A549 (cell line): ENCODE results near the gene MYOD1. TPM values are rescaled to one million over a fixed set of nuclear protein-coding genes. Genes with fewer than 3 reads are reported as not detected.
A peak's percentile ranks its signal among the peaks of the same experiment; 100 is the strongest.

ENCODE experiments used
- ATAC-seq, 2 experiments: fragments of 200-7000 bp in 1 of 2; fragments of >200 bp in 1 of 2; cut with Nextera tagmentation in 1 of 2; cut with Tn5 transposase in 1 of 2; 3 replicates each; pipeline versions ENCODE4 v1.8.0 to v1.9.1; 2018 to 2020; ENCODE audit warnings: mild to moderate bottlenecking in 1 of 2, moderate library complexity in 1 of 2
- CTCF ChIA-PET: fragments of 300-600 bp; sonication (Branson Sonifier 250); formaldehyde crosslinking; extraction: SDS; loops from one replicate; lab custom pipeline; 2021; ENCODE audit warnings: antibody characterized with exemption, inconsistent platforms; lab: Yijun Ruan, JAX
- POLR2A ChIA-PET: fragments of 350-600 bp; formaldehyde crosslinking; extraction: SDS; loops from one replicate; lab custom pipeline; 2021; ENCODE audit warnings: antibody characterized with exemption, inconsistent platforms; lab: Yijun Ruan, JAX
- DNase-seq, 2 experiments: peaks; one replicate each; pipeline versions ENCODE4 v3.0.0 to v3.0.0-alpha.2; 2011 to 2016; ENCODE audit warnings: low read depth in 1 of 2, low spot score in 1 of 2
- FAIRE-seq: peaks from 2 replicates; lab custom pipeline; 2011; peaks lifted over from hg19 to GRCh38; lab: Jason Lieb, UNC
- H3K27ac ChIP-seq, 2 experiments: fragments of >200 bp; sonication (Bioruptor Twin); formaldehyde crosslinking; 3 replicates each; pipeline ENCODE4 v1.5.1; 2016 to 2017
- H3K4me1 ChIP-seq: fragments of >200 bp; sonication (Bioruptor Twin); formaldehyde crosslinking; 3 replicates; pipeline ENCODE4 v1.6.1; 2016
- H3K4me2 ChIP-seq: fragments of >200 bp; sonication (Bioruptor Twin); formaldehyde crosslinking; 3 replicates; pipeline ENCODE4 v1.6.1; 2016
- H3K4me3 ChIP-seq: fragments of >200 bp; sonication (Bioruptor Twin); formaldehyde crosslinking; 3 replicates; pipeline ENCODE4 v1.5.1; 2016
- H3K9me3 ChIP-seq: fragments of >200 bp; sonication (Bioruptor Twin); formaldehyde crosslinking; 3 replicates; pipeline ENCODE4 v1.6.1; 2016
- ATOH8 ChIP-seq: fragments of 250-450 bp; sonication (Bioruptor Pico); IDR thresholded peaks from 2 replicates; pipeline ENCODE4 v1.5.0; 2020; ENCODE audit warnings: low read depth, mild to moderate bottlenecking, moderate library complexity
- BCL3 ChIP-seq: fragments of >200 bp; sonication (Bioruptor Twin); formaldehyde crosslinking; IDR thresholded peaks from 3 replicates; pipeline ENCODE4 v1.6.1; 2016
- CBX8 ChIP-seq: fragments of 200-600 bp; sonication (generic); IDR thresholded peaks from 2 replicates; pipeline ENCODE4 v1.6.1; 2016
- EHF ChIP-seq: fragments of 250-450 bp; sonication (Bioruptor Pico); IDR thresholded peaks from 2 replicates; pipeline ENCODE4 v1.5.0; 2020; ENCODE audit warnings: mild to moderate bottlenecking
- EP300 ChIP-seq, 2 experiments: fragments of >200 bp; sonication (Bioruptor Twin); formaldehyde crosslinking; IDR thresholded peaks; 2 replicates in 1 of 2; 3 replicates in 1 of 2; pipeline ENCODE4 v1.6.1; 2016 to 2017
- ESRRA ChIP-seq: fragments of 150-350 bp; IDR thresholded peaks from 2 replicates; pipeline ENCODE4 v1.6.1; 2014; ENCODE audit warnings: mild to moderate bottlenecking, low read length, borderline replicate concordance
- FOSL2 ChIP-seq, 2 experiments: fragments of 450-650 bp in 1 of 2; fragments of >200 bp in 1 of 2; sonication (Bioruptor Twin) in 1 of 2; formaldehyde crosslinking; IDR thresholded peaks; 2 replicates each; pipeline versions ENCODE4 v1.5.0 to v1.6.1; 2016 to 2020; ENCODE audit warnings: mild to moderate bottlenecking in 1 of 2, moderate library complexity in 1 of 2
- FOXS1 ChIP-seq: fragments of 250-450 bp; sonication (Bioruptor Pico); IDR thresholded peaks from 2 replicates; pipeline ENCODE4 v1.5.0; 2020; ENCODE audit warnings: mild to moderate bottlenecking, moderate library complexity
- HEYL ChIP-seq: fragments of 250-450 bp; sonication (Bioruptor Pico); IDR thresholded peaks from 2 replicates; pipeline ENCODE4 v1.8.0; 2021; ENCODE audit warnings: mild to moderate bottlenecking, moderate library complexity
- HMGXB4 ChIP-seq: fragments of 250-450 bp; sonication (Bioruptor Pico); IDR thresholded peaks from 2 replicates; pipeline ENCODE4 v1.5.0; 2021; ENCODE audit warnings: mild to moderate bottlenecking, moderate library complexity, borderline replicate concordance
- HOXB13 ChIP-seq: fragments of 250-450 bp; sonication (Bioruptor Pico); IDR thresholded peaks from 2 replicates; pipeline ENCODE4 v1.5.0; 2020; ENCODE audit warnings: low read depth, mild to moderate bottlenecking, moderate library complexity
- KDM5A ChIP-seq: fragments of 200-600 bp; sonication (generic); IDR thresholded peaks from 2 replicates; pipeline ENCODE4 v1.6.1; 2016; ENCODE audit warnings: antibody characterized with exemption, mild to moderate bottlenecking
- MAFK ChIP-seq: fragments of 450-650 bp; IDR thresholded peaks from 2 replicates; pipeline ENCODE4 v1.6.1; 2014; ENCODE audit not compliant: partially characterized antibody
- MYC ChIP-seq: IDR thresholded peaks from 2 replicates; pipeline ENCODE4 v1.6.1; 2012; ENCODE audit warnings: mild to moderate bottlenecking, inconsistent platforms, low read length, improper control_type of control experiment, borderline replicate concordance
- RAD21 ChIP-seq, 2 experiments: fragments of >200 bp in 1 of 2; sonication (Bioruptor Twin) in 1 of 2; formaldehyde crosslinking in 1 of 2; IDR thresholded peaks in 1 of 2; conservative IDR thresholded peaks in 1 of 2; 2 replicates in 1 of 2; 3 replicates in 1 of 2; pipeline ENCODE4 v1.6.1; 2012 to 2018; ENCODE audit warnings: inconsistent platforms in 1 of 2
- RFX5 ChIP-seq: fragments of 450-650 bp; IDR thresholded peaks from 2 replicates; pipeline ENCODE4 v1.7.1; 2014; ENCODE audit warnings: antibody characterized with exemption, mild to moderate bottlenecking, moderate library complexity
- TFCP2L1 ChIP-seq: fragments of 250-450 bp; sonication (Bioruptor Pico); IDR thresholded peaks from 2 replicates; pipeline ENCODE4 v1.5.0; 2021; ENCODE audit warnings: mild to moderate bottlenecking
- ZFP36 ChIP-seq: fragments of 450-650 bp; IDR thresholded peaks from 2 replicates; pipeline ENCODE4 v1.6.1; 2014; ENCODE audit warnings: borderline replicate concordance; ENCODE audit not compliant: partially characterized antibody
- ZNF302 ChIP-seq: fragments of 250-450 bp; sonication (Bioruptor Pico); IDR thresholded peaks from 2 replicates; pipeline ENCODE4 v1.9.0; 2021; ENCODE audit warnings: inconsistent platforms, mild to moderate bottlenecking, moderate library complexity
- WGBS: methylation state at CpG from one replicate; pipeline ENCODE4 v1.1.6; 2017; ENCODE audit errors: missing lambda C conversion rate; 5-methylcytosine and 5-hydroxymethylcytosine counted together
- polyA plus RNA-seq, 4 experiments: library from polyadenylated mRNA; depleted of rRNA in 3 of 4; stranded (reverse); fragments of >200 nt; fragmentation: RNase III in 1 of 4; extraction: RNeasy Plus Mini Kit Qiagen cat#74134 plus additional on column Dnase treatment in 1 of 4; gene quantifications; 2 replicates in 3 of 4; 3 replicates in 1 of 4; pipeline ENCODE4 v1.2.3, GENCODE V29; 2011 to 2017

MYOD1 gene
- polyA plus RNA-seq, 2 of the 4 experiments (the other 2 are of a cell fraction), result not detected

DNA sequence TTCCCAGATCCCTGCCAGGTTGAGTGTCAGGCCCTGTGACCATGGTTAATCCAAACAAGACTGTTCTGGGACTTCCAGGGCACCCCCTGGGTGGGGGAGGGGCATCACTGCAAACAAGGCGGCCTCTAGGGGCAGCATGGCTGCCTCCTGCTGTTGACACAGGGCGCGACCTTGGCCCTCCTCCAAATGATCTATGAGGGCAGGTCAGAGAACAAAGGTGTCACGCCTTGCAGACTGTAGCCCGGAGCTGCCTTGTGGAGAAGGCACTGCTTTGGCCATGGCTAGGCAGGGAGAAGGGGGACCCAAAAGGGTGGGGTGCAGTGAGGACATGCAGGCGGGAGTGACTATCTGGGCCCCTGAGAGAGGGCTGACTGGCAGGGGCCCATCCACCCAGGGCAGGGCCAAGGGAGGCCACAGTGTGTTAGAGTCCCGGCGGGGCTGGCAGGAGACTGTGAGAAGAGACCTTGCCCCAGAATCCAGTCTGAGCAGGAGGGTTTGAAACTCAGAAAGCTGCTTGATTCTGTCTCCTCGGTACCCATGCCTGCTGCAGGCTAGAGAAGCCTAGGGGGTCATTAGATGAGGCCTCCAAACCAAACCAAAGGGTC is 50.8 kb downstream of the MYOD1 start:
- TF ChIP-seq ESRRA (no peak), HMGXB4 (CRISPR knock-in tag) (no peak), MYC (no peak), FOXS1 (no peak), CBX8 (no peak), FOSL2 (IDR thresholded peaks at IDR 0.05) (no peak), FOSL2 (CRISPR knock-in tag; IDR thresholded peaks at IDR 0.05) (no peak), HOXB13 (CRISPR knock-in tag) (no peak), MAFK (no peak), ZFP36 (no peak), RFX5 (no peak), KDM5A (no peak)
- ChIA-PET POLR2A (no interaction called here), CTCF (interaction anchor here (0.9 to 1.6 kb wide), 3 partner anchors 32 to 209 kb away, joined by 3 to 5 read pairs (median 5); no protein-coding TSS in a partner anchor)
- ATAC-seq (no peak; a peak in 1 of 6 replicates), DNase-seq (peak; percentile 15 to 20), FAIRE-seq (no peak)
- no peaks in the 10 kb centered on the region for H3K9me3 ChIP-seq
- H3K27ac ChIP-seq, result no peak overlapping the region
- no peak overlapping the region for H3K4me2 ChIP-seq
- no peak overlapping the region for H3K4me3 ChIP-seq
- WGBS, result 58% methylated on average over 9 of the region's 9 CpGs
- 0 out of 3 replicates have a peak, but pooled peaks cover 4% of the 10 kb centered on the region for H3K4me1 ChIP-seq

GRCh38 chr11:17770917-17771316 is 51.5 kb downstream of the MYOD1 start:
- ChIA-PET CTCF (interaction anchor here (0.8 to 1.6 kb wide), 3 partner anchors 31 to 208 kb away, joined by 3 to 5 read pairs (median 5); no protein-coding TSS in a partner anchor), POLR2A (no interaction called here)
- Histone ChIP-seq H3K4me1 (0 out of 3 replicates have a peak, but pooled peaks cover 4% of the 10 kb centered on the region), H3K4me2 (no peak overlapping the region), H3K4me3 (no peak overlapping the region), H3K9me3 (no peaks in the 10 kb centered on the region), H3K27ac (no peak overlapping the region)
- TF ChIP-seq HEYL (CRISPR knock-in tag), result no peak
- TF ChIP-seq ZFP36, result no peak
- no peak for TF ChIP-seq EHF (CRISPR knock-in tag)
- TF ChIP-seq FOXS1, result no peak
- TF ChIP-seq TFCP2L1 (CRISPR knock-in tag), result no peak
- DNase-seq, result no peak
- ATAC-seq, result no peak
- no peak for FAIRE-seq

DNA sequence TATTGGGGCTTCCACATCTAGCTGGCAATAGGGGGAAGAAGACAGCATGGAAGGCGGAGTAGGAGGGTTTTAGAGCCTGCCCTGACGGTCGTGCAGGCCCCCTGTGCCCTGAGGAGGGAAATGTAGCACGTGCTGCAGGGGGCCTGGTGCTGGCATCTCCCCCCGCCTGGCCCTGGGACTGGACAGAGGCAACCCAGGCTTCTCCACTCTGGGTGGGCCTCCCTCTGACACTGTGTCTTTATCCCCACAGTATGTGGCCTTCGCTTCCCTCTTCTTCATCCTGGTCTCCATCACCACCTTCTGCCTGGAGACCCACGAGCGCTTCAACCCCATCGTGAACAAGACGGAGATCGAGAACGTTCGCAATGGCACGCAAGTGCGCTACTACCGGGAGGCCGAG is 52.0 kb downstream of the MYOD1 start:
- DNase-seq, result no peak
- Histone ChIP-seq H3K9me3 (no peaks in the 10 kb centered on the region), H3K4me2 (no peak overlapping the region), H3K4me1 (0 out of 3 replicates have a peak, but pooled peaks cover 4% of the 10 kb centered on the region), H3K27ac (no peak overlapping the region), H3K4me3 (no peak overlapping the region)
- ChIA-PET POLR2A (no interaction called here), CTCF (interaction anchor here (0.8 to 1.6 kb wide), 3 partner anchors 30 to 207 kb away, joined by 3 to 5 read pairs (median 5); no protein-coding TSS in a partner anchor)
- 80% methylated on average over 17 of the region's 17 CpGs for WGBS
- ATAC-seq, result no peak
- TF ChIP-seq ATOH8 (CRISPR knock-in tag) (no peak), FOSL2 (IDR thresholded peaks at IDR 0.05) (no peak), FOSL2 (CRISPR knock-in tag; IDR thresholded peaks at IDR 0.05) (no peak), EP300 (IDR thresholded peaks at IDR 0.05) (no peak), RAD21 (conservative IDR thresholded peaks at IDR 0.05 in 1 of 2, IDR thresholded peaks at IDR 0.05 in 1 of 2) (no peak), FOXS1 (no peak), ZNF302 (CRISPR knock-in tag) (no peak), BCL3 (no peak)
- no peak for FAIRE-seq

Other genes with a start within 250 kb of the MYOD1 start
- 2.0 and 2.5 TPM in 2 replicates for gene ABCC8, start 242.7 kb upstream of the MYOD1 start, polyA plus RNA-seq (2011; rRNA removed)
- 1.1 to 1.3 TPM (median 1.2 TPM) in 3 replicates for gene ABCC8, start 242.7 kb upstream of the MYOD1 start, polyA plus RNA-seq (2017; fragmentation: RNase III; extraction: RNeasy Plus Mini Kit Qiagen cat#74134 plus additional on column Dnase treatment)
- 8.6 and 10.4 TPM in 2 replicates for gene USH1C, start 175.2 kb upstream of the MYOD1 start, polyA plus RNA-seq (2011; rRNA removed)
- 1.8 to 3.2 TPM (median 2.8 TPM) in 3 replicates for gene USH1C, start 175.2 kb upstream of the MYOD1 start, polyA plus RNA-seq (2017; fragmentation: RNase III; extraction: RNeasy Plus Mini Kit Qiagen cat#74134 plus additional on column Dnase treatment)
- gene OTOG, start 172.3 kb upstream of the MYOD1 start, polyA plus RNA-seq (2011; rRNA removed), result not detected in 2 replicates
- gene OTOG, start 172.3 kb upstream of the MYOD1 start, polyA plus RNA-seq (2017; fragmentation: RNase III; extraction: RNeasy Plus Mini Kit Qiagen cat#74134 plus additional on column Dnase treatment), result not detected in 3 replicates
- gene KCNC1, start 15.2 kb downstream of the MYOD1 start, polyA plus RNA-seq (2011; rRNA removed), result not detected in 2 replicates
- gene KCNC1, start 15.2 kb downstream of the MYOD1 start, polyA plus RNA-seq (2017; fragmentation: RNase III; extraction: RNeasy Plus Mini Kit Qiagen cat#74134 plus additional on column Dnase treatment), result 0.05 to 0.18 TPM (median 0.08 TPM) in 3 replicates